A204.1 (cell line): ENCODE measurements around the gene FN3KRP.

Source experiments
- FAIRE-seq: peaks from 2 replicates; lab custom pipeline; 2012; peaks lifted over from hg19 to GRCh38; lab: Jason Lieb, UNC

FN3KRP gene

GRCh38 chr17:82709676-82710498 lies 6.6 kb upstream of the FN3KRP start:
- no peak for FAIRE-seq

- no peak for FAIRE-seq
These were observed 5.8 kb upstream of the FN3KRP start for GRCh38 chr17:82710499-82711232.

- FAIRE-seq, result no peak
These were observed 3.3 kb upstream of the FN3KRP start for GRCh38 chr17:82713071-82713723.

DNA sequence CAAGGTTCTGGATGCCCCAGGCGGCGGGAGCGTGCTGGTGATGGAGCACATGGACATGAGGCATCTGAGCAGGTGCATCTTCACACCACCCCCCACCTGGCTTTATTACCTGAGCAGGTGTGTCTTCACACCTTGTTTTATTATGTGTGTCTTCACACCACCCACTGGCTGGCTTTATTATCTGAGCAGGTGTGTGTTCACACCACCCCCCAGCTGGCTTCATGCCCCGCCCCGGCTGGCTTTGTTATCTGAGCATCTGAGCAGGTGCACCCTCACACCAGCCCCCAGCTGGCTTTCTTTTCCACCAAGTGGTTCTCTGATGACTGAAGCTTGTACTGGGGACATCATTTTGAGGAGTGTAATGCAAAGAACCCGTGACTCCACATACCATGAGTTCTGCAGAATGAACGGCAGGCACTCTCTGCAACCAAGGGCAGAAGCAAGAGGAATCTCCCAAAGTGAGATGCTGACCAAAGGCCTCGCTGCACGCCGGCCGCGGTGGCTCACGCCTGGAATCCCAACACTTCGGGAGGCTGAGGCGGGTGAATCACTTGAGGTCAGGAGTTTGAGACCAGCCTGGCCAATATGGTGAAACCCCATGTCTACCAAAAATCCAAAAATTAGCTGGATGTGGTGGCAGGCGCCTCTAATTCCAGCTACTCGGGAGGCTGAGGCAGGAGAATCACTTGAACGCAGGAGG lies 2.6 kb downstream of the FN3KRP start:
- no peak for FAIRE-seq

- no peak for FAIRE-seq
These were observed 3.7 kb downstream of the FN3KRP start for GRCh38 chr17:82720204-82720603.

- no peak for FAIRE-seq
These were observed 6.0 kb downstream of the FN3KRP start for GRCh38 chr17:82722341-82723013.

DNA sequence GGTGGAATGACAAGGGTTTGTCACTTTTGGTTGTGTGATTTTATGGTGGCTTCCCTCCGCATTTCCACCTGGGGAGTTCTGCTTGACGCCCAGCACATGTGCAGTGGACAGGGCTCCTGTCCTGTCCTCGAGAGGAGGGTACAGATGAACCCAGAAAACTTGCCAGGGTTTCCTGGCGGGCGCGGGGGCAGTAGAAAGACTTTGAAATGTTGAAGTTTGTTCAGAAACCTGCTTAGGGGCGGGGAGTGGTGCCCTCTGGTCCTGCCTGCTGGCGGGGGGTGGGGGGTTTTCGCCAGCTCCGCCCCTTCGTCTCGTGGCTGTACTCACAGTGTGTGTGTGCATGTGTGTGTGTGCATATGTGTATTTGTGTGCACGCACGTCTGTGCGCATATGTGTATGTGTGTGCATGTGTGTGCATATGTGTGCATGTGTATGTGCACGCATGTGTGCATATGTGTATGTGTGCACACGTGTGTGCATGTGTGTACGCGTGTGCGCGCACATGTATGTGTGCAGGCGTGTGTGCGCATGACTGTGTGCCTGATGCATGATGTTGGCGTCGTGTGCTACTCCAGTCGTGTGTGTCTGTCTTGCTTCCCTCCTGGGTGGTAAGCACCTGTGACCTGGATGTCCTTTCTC lies 6.8 kb downstream of the FN3KRP start:
- no peak for FAIRE-seq

- no peak for FAIRE-seq
These were observed 9.9 kb downstream of the FN3KRP start for GRCh38 chr17:82726427-82726826.

DNA sequence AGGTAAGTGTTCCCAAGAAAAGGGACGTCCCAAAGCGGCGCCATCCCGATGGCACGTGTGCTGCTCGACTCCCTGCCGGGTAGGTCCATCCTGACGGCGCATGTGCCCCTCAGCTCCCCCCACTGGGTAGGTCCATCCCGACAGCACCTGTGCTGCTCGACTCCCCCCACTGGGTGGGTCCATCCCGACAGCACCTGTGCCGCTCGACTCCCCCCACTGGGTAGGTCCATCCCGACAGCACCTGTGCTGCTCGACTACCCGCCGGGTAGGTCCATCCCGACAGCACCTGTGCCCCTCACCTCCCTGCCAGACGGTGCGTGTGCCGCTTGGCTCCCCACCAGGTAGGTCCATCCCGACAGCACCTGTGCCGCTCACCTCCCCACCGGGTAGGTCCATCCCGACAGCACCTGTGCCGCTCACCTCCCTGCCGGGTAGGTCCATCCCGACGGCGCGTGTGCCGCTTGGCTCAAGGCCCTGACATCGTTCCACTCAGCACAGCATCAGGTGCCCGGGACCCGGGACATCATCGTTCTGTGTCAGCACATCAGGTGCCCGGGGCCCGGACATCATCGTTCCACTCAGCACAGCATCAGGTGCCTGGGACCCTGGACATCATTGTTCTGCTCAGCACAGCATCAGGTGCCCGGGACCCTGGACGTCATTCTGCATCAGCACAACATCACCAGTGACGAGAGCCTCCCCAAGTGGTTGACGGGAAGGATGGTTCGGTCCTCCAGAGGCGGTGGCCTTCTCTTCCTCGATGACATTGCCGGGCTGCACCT lies 13.2 kb downstream of the FN3KRP start:
- FAIRE-seq, result no peak

- no peak for FAIRE-seq
These were observed 15.7 kb downstream of the FN3KRP start for GRCh38 chr17:82732118-82732743.

DNA sequence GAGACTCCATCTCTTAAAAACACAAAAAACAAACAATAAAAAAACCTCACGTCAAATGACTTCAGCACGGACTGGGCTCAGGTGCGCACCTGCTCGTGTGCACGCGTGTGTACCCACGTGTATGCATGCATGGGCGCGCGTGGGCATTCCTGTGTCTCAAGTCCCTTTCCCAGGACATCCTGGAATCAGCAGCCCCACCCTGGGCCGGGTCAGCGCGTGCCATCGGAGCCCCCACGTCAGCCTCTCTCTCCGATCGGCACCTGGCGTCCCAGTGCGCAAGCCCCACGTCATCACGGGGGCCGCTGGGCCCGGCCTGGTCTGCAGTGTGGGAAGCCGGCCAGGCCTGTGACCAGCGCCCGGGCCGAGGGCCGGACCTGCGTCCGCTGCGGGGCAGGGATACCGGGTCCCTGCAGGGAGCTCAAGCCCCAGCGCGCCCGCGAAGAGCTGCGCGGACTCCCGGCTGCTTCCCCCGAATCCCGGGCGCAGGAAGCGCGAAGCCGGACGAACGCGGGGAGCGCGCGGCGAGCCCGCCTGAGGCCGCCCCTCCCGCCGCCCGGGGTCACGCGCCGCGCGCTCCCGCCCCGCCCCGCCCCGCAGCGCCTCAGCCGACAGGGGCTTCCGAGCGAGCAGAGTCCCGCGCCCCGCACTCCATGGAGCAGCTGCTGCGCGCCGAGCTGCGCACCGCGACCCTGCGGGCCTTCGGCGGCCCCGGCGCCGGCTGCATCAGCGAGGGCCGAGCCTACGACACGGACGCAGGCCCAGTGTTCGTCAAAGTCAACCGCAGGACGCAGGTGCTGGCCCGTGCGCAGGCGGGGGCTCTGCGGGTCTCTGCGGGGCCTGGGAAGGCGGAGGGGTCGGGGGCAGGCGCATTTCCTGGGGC lies 18.7 kb downstream of the FN3KRP start, which contains the start of gene FN3K:
TSS of gene FN3K (plus strand) at position 629 of the 880 bp plus-strand sequence. CDS start at position 651, 22 bp downstream.
- no peak for FAIRE-seq

DNA sequence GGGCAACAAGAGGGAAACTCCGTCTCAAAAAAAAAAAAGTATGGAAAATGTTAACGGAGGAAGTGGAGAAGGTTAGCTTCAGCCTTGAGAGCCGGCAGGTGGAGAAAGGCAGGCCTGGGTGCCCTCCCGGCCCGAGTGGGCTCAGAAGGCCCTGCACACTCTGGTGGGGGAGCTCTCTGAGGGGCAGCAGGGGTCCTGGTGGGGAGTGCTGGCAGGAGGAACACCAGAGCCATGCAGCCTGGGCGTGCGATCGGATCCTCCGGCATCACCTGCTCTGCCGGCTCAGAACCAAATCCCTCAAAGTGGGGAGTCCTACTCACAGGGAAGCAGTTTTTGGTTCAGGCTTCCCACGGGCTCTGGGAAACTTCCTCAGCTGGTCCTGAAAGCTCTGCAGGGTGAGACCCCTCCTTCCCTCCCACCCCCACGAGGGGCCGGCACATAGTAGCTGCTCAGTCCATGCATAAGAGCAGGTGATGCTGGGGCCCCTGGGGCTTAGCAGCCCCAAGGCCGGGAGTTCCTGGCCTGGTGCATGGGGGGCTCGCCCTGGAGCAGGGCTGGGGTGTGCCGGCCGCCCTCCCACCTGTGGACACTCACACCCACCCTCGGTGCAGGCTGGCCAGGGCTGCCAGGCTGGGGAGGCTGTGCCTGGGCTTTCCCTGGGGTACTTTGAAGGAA lies 20.1 kb downstream of the FN3KRP start:
- no peak for FAIRE-seq

GRCh38 chr17:82737967-82738877 lies 21.7 kb downstream of the FN3KRP start:
- no peak for FAIRE-seq

- no peak for FAIRE-seq
These were observed 24.6 kb downstream of the FN3KRP start for GRCh38 chr17:82740906-82741759.

DNA sequence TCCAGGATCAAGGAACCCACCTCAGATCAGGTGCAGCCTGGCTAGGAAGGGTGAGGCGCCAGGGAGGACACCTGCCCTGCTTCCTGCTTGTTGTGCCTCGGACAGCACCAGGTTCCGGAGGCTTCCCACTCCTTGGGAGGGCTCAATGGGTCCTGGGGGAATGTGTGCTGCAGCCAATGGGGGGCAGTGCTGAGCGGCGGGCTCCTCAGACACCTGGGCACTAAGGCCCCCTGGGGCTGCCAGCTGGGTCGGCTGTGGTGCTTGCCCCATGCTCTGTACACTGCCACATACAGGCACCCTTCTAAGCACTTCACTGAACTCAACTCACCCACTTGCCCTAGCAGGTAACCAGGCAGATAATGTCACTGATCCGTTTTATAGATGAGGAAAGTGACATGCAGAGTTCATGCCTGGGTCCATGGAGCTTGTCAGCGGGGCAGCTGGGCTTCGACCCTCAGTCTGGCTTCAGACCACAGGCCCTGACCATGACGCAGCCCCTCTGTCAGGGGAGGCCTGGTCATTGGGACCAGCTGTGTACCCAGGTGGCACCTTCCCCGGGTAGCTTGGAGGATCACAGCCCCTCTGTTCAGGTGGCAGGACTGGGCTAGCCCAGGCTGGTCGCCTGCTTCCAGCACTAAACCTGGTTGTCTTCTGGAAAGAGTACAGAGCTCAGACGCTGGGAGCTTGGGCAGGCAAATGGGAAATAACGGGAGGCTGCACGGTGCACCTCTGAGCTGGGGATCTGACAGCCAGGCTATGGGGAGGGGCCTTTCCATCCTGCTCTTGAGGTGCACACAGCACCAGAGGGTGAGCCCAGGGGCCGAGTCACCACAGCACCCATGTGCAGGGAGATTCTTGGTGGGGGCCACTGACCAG lies 27.1 kb downstream of the FN3KRP start:
- no peak for FAIRE-seq
